Liver (tissue), 3 donors: ENCODE results near the gene CNTNAP1.

ENCODE experiments used
- ATF3 ChIP-seq: IDR thresholded peaks from 2 replicates; pipeline ENCODE4 v1.6.1; 2016; ENCODE audit warnings: antibody characterized with exemption
- EGR1 ChIP-seq, 2 donors: IDR thresholded peaks; 2 replicates each; pipeline ENCODE4 v1.6.1; 2016 to 2018; ENCODE audit warnings: antibody characterized with exemption in 2 of 2, low read depth in 2 of 2
- FOXA1 ChIP-seq: IDR thresholded peaks from 2 replicates; pipeline ENCODE4 v1.6.1; 2016; ENCODE audit warnings: antibody characterized with exemption
- RXRA ChIP-seq, 2 donors: IDR thresholded peaks; 2 replicates each; pipeline ENCODE4 v1.6.1; 2017 to 2018; ENCODE audit warnings: antibody characterized with exemption in 2 of 2, mild to moderate bottlenecking in 1 of 2
- TAF1 ChIP-seq: conservative IDR thresholded peaks from 2 replicates; pipeline ENCODE4 v1.6.1; 2016; ENCODE audit warnings: antibody characterized with exemption, mild to moderate bottlenecking
- TF ChIP-seq, protein P1 (sequence below): fragments of 150-350 bp; IDR thresholded peaks from 2 replicates; pipeline ENCODE4 v1.5.1; 2017; ENCODE audit warnings: improper control_type of control experiment, low read depth, low read length; ENCODE audit not compliant: missing input control
- TF ChIP-seq, protein P2 (sequence below): IDR thresholded peaks from 2 replicates; pipeline ENCODE4 v1.6.1; 2016; ENCODE audit warnings: antibody characterized with exemption
- donor health status: healthy.
- donor health status: healthy.

DNA sequence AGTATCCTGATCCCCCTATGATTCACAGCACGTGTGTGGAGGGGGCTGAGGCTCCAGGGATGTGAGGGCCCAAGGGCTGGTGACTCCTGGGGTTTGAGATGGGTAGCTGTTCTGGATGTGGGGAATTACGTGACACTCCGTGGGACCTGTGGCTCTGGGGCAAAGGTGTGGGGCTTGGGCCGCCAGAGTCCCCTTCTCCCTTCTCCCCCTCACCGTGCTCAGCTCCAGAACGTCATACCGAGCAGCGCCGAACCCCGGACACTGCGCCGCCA is 12.7 kb upstream of the CNTNAP1 start:
- TF ChIP-seq ATF3 (no peak), EGR1 (IDR thresholded peaks at IDR 0.05; ENCODE audit: low read depth in 2 of 2) (no peak), RXRA (IDR thresholded peaks at IDR 0.05) (no peak), FOXA1 (no peak), TAF1 (no peak)
- TF ChIP-seq, protein P1, sequence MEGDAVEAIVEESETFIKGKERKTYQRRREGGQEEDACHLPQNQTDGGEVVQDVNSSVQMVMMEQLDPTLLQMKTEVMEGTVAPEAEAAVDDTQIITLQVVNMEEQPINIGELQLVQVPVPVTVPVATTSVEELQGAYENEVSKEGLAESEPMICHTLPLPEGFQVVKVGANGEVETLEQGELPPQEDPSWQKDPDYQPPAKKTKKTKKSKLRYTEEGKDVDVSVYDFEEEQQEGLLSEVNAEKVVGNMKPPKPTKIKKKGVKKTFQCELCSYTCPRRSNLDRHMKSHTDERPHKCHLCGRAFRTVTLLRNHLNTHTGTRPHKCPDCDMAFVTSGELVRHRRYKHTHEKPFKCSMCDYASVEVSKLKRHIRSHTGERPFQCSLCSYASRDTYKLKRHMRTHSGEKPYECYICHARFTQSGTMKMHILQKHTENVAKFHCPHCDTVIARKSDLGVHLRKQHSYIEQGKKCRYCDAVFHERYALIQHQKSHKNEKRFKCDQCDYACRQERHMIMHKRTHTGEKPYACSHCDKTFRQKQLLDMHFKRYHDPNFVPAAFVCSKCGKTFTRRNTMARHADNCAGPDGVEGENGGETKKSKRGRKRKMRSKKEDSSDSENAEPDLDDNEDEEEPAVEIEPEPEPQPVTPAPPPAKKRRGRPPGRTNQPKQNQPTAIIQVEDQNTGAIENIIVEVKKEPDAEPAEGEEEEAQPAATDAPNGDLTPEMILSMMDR: no peak
- TF ChIP-seq, protein P2, sequence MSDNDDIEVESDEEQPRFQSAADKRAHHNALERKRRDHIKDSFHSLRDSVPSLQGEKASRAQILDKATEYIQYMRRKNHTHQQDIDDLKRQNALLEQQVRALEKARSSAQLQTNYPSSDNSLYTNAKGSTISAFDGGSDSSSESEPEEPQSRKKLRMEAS: no peak
